Glutamatergic neuron (in vitro differentiated cells): ENCODE results near the gene CLK1. TPM values are rescaled to one million over a fixed set of nuclear protein-coding genes. Genes with fewer than 3 reads are reported as not detected.

Experiments used
- DNase-seq: peaks from one replicate; pipeline ENCODE4 v3.0.0; 2022
- H3K27ac Mint-ChIP-seq: one replicate; pipeline ENCODE4 v1.8.0; 2020; ENCODE audit warnings: mild to moderate bottlenecking, mixed read lengths, inconsistent platforms; ENCODE audit not compliant: unreplicated experiment
- H3K27me3 Mint-ChIP-seq: one replicate; pipeline ENCODE4 v1.8.0; 2020; ENCODE audit warnings: mild to moderate bottlenecking, moderate library complexity, mixed read lengths, inconsistent platforms; ENCODE audit not compliant: unreplicated experiment
- H3K36me3 Mint-ChIP-seq: one replicate; pipeline ENCODE4 v1.8.0; 2020; ENCODE audit warnings: mild to moderate bottlenecking, mixed read lengths, inconsistent platforms; ENCODE audit not compliant: unreplicated experiment
- H3K4me1 Mint-ChIP-seq: one replicate; pipeline ENCODE4 v1.8.0; 2020; ENCODE audit warnings: mild to moderate bottlenecking, low read depth, mixed read lengths, inconsistent platforms; ENCODE audit not compliant: unreplicated experiment
- H3K4me3 Mint-ChIP-seq: one replicate; pipeline ENCODE4 v1.8.0; 2020; ENCODE audit warnings: mild to moderate bottlenecking, mixed read lengths, inconsistent platforms; ENCODE audit not compliant: unreplicated experiment
- H3K9me3 Mint-ChIP-seq: one replicate; pipeline ENCODE4 v1.8.0; 2020; ENCODE audit warnings: mild to moderate bottlenecking, moderate library complexity, mixed read lengths, inconsistent platforms; ENCODE audit not compliant: unreplicated experiment
- CTCF ChIP-seq: fragments of 200-600 bp; sonication (generic); IDR thresholded peaks from one replicate; pipeline ENCODE4 v1.5.0; 2021; ENCODE audit not compliant: partially characterized antibody, unreplicated experiment
- total RNA-seq: library from RNA; stranded (reverse); fragmentation: NEBNext Ultra II Directional; extraction: Animal tissue kit (Norgen Biotek cat#: 25700); gene quantifications from one replicate; pipeline ENCODE4 v1.2.1, GENCODE V29; 2021; ENCODE audit not compliant: unreplicated experiment

Gene CLK1
- total RNA-seq, 1 donor from 2014 or later = 141 TPM

GRCh38 chr2:200862532-200863000 is 1.9 kb downstream of the CLK1 start:
- Mint-ChIP-seq H3K4me3 (peak overlapping the region; percentile 96), H3K27me3 (peaks cover 8% of the 10 kb centered on the region), H3K36me3 (peaks cover 5% of the 10 kb centered on the region), H3K9me3 (peaks cover 14% of the 10 kb centered on the region), H3K27ac (peak overlapping the region; percentile 100), H3K4me1 (peaks cover 22% of the 10 kb centered on the region)
- no peak for TF ChIP-seq CTCF
- peak; percentile 21 for DNase-seq

GRCh38 chr2:200861617-200862155 is 2.8 kb downstream of the CLK1 start:
- TF ChIP-seq CTCF = no peak
- Mint-ChIP-seq H3K4me3 (peak overlapping the region; percentile 96), H3K36me3 (peaks cover 9% of the 10 kb centered on the region), H3K27me3 (peaks cover 8% of the 10 kb centered on the region), H3K9me3 (peaks cover 17% of the 10 kb centered on the region), H3K27ac (peak overlapping the region; percentile 100), H3K4me1 (peaks cover 22% of the 10 kb centered on the region)
- no peak for DNase-seq

GRCh38 chr2:200860092-200860795 is 4.2 kb downstream of the CLK1 start:
- H3K4me1 Mint-ChIP-seq = peaks cover 22% of the 10 kb centered on the region
- peaks cover 9% of the 10 kb centered on the region for H3K36me3 Mint-ChIP-seq
- no peak for TF ChIP-seq CTCF
- H3K27ac Mint-ChIP-seq = peak overlapping the region; percentile 19
- H3K9me3 Mint-ChIP-seq = peaks cover 17% of the 10 kb centered on the region
- H3K4me3 Mint-ChIP-seq = peak overlapping the region; percentile 96
- no peak for DNase-seq
- peaks cover 8% of the 10 kb centered on the region for H3K27me3 Mint-ChIP-seq

GRCh38 chr2:200856806-200857205 is 7.7 kb downstream of the CLK1 start:
- Mint-ChIP-seq H3K27ac (no peak overlapping the region), H3K9me3 (peaks cover 5% of the 10 kb centered on the region), H3K4me1 (peaks cover 19% of the 10 kb centered on the region), H3K4me3 (no peak overlapping the region), H3K36me3 (peaks cover 5% of the 10 kb centered on the region), H3K27me3 (peaks cover 3% of the 10 kb centered on the region)
- DNase-seq = no peak
- TF ChIP-seq CTCF = no peak

- H3K9me3 Mint-ChIP-seq = peaks cover 3% of the 10 kb centered on the region
- no peak for TF ChIP-seq CTCF
- no peaks in the 10 kb centered on the region for H3K4me1 Mint-ChIP-seq
- peaks cover 4% of the 10 kb centered on the region for H3K36me3 Mint-ChIP-seq
- no peak for DNase-seq
- peak overlapping the region; percentile 17 for H3K27ac Mint-ChIP-seq
- H3K27me3 Mint-ChIP-seq = no peaks in the 10 kb centered on the region
- no peak overlapping the region for H3K4me3 Mint-ChIP-seq
These were observed 11.9 kb downstream of the CLK1 start for GRCh38 chr2:200852605-200853004.
